Uterus (tissue), 2 donors: ENCODE data around the gene CENPO.

ENCODE experiments used
- CTCF ChIP-seq, 4 experiments: fragments of 200-600 bp in 2 of 4; fragments of 450-650 bp in 2 of 4; sonication (generic) in 2 of 4; IDR thresholded peaks; one replicate each; pipeline ENCODE4 v1.5.1; 2016 to 2019; ENCODE audit warnings: antibody characterized with exemption in 4 of 4, mild to moderate bottlenecking in 2 of 4, moderate library complexity in 1 of 4
- POLR2A ChIP-seq, 2 donors: fragments of 450-650 bp; IDR thresholded peaks; one replicate each; pipeline ENCODE4 v1.6.1; 2016; ENCODE audit warnings: antibody characterized with exemption in 2 of 2, mild to moderate bottlenecking in 1 of 2, moderate library complexity in 1 of 2

GRCh38 chr2:24771764-24772586 is 21.2 kb upstream of the CENPO start:
- TF ChIP-seq CTCF (IDR thresholded peaks at IDR 0.05) (no peak), POLR2A (IDR thresholded peaks at IDR 0.05) (no peak)
